SK-N-SH (cell line): ENCODE measurements around the gene PHOX2A. TPM values are rescaled to one million over a fixed set of nuclear protein-coding genes. Genes with fewer than 3 reads are reported as not detected.
A peak's percentile ranks its signal among the peaks of the same experiment; 100 is the strongest.
"Not testable (repeated sequence)": the region's sequence is repeated elsewhere in the genome, so short reads cannot be mapped to it uniquely, and the experiment has no call there.

Source experiments
- CTCF ChIA-PET: fragments of 300-600, 350-600 bp; formaldehyde crosslinking; extraction: SDS; loops from one replicate; lab custom pipeline; 2021; lab: Yijun Ruan, JAX
- POLR2A ChIA-PET: fragments of 350-600 bp; sonication (Branson Sonifier 250); formaldehyde crosslinking; extraction: SDS; loops from one replicate; lab custom pipeline; 2020; ENCODE audit warnings: antibody characterized with exemption, inconsistent platforms; lab: Yijun Ruan, JAX
- DNase-seq: peaks from one replicate; pipeline ENCODE4 v3.0.0; 2012
- H2AFZ ChIP-seq: fragments of 200-600 bp; sonication (generic); 2 replicates; pipeline ENCODE4 v1.8.1; 2016; ENCODE audit warnings: antibody characterized with exemption, mild to moderate bottlenecking, low read depth
- H3F3A ChIP-seq: fragments of 200-600 bp; sonication (generic); replicated peaks from 2 replicates; pipeline ENCODE3; 2016; ENCODE audit warnings: antibody characterized with exemption, mild to moderate bottlenecking; ENCODE audit not compliant: insufficient read depth
- H3K27ac ChIP-seq, 2 experiments: fragments of 200-500 bp in 1 of 2; fragments of 200-600 bp in 1 of 2; sonication (Bioruptor generic) in 1 of 2; sonication (generic), shearing (Covaris generic) in 1 of 2; 2 replicates each; pipeline versions ENCODE4 v1.5.1 to v1.6.1; 2014 to 2016; ENCODE audit warnings: low read depth in 2 of 2, inconsistent platforms in 1 of 2, low read length in 1 of 2, mild to moderate bottlenecking in 1 of 2, mixed read lengths in 1 of 2
- H3K27me3 ChIP-seq: fragments of 200-600 bp; sonication (generic), shearing (Covaris generic); 2 replicates; pipeline ENCODE4 v1.6.1; 2016; ENCODE audit warnings: mixed run types; ENCODE audit not compliant: insufficient read depth
- H3K36me3 ChIP-seq, 2 experiments: fragments of 200-500 bp in 1 of 2; fragments of 200-600 bp in 1 of 2; sonication (Bioruptor generic) in 1 of 2; sonication (generic) in 1 of 2; replicated peaks in 1 of 2; 2 replicates each; pipeline versions ENCODE3 to v1.5.1; 2014 to 2016; ENCODE audit warnings: low read length in 1 of 2, mild to moderate bottlenecking in 1 of 2; ENCODE audit not compliant: insufficient read depth in 2 of 2, control insufficient read depth in 1 of 2
- H3K4me1 ChIP-seq, 2 experiments: fragments of 200-500 bp in 1 of 2; fragments of 200-600 bp in 1 of 2; sonication (Bioruptor generic) in 1 of 2; sonication (generic), shearing (Covaris generic) in 1 of 2; 2 replicates each; pipeline versions ENCODE4 v1.5.1 to v1.6.1; 2014 to 2016; ENCODE audit warnings: low read depth in 1 of 2, low read length in 1 of 2, mixed run types in 1 of 2; ENCODE audit not compliant: insufficient read depth in 2 of 2, control insufficient read depth in 1 of 2
- H3K4me2 ChIP-seq: fragments of 200-600 bp; sonication (generic), shearing (Covaris generic); 2 replicates; pipeline ENCODE4 v1.6.1; 2017; ENCODE audit warnings: mixed run types
- H3K4me3 ChIP-seq, 2 experiments: fragments of 200-500 bp in 1 of 2; fragments of 200-600 bp in 1 of 2; sonication (Bioruptor generic) in 1 of 2; sonication (generic), shearing (Covaris generic) in 1 of 2; 2 replicates each; pipeline versions ENCODE4 v1.5.1 to v1.8.1; 2014 to 2016; ENCODE audit warnings: low read depth in 2 of 2, inconsistent platforms in 1 of 2, low read length in 1 of 2, mild to moderate bottlenecking in 1 of 2, mixed read lengths in 1 of 2, moderate library complexity in 1 of 2
- H3K79me2 ChIP-seq: fragments of 200-600 bp; sonication (generic); 2 replicates; pipeline ENCODE4 v1.8.1; 2017; ENCODE audit warnings: mild to moderate bottlenecking; ENCODE audit not compliant: insufficient read depth
- H3K9ac ChIP-seq: fragments of 200-600 bp; sonication (generic); 2 replicates; pipeline ENCODE4 v1.6.1; 2017; ENCODE audit warnings: mixed run types
- H3K9me2 ChIP-seq: fragments of 200-600 bp; sonication (generic); 2 replicates; pipeline ENCODE4 v1.6.1; 2017; ENCODE audit warnings: mixed run types
- H3K9me3 ChIP-seq: fragments of 200-600 bp; sonication (generic); 2 replicates; pipeline ENCODE4 v1.6.1; 2017; ENCODE audit warnings: mixed run types, mild to moderate bottlenecking, moderate library complexity
- H4K20me1 ChIP-seq: fragments of 200-600 bp; sonication (generic); 2 replicates; pipeline ENCODE4 v1.6.1; 2017; ENCODE audit warnings: mild to moderate bottlenecking, mixed run types; ENCODE audit not compliant: insufficient read depth
- EP300 ChIP-seq, 2 experiments: IDR thresholded peaks; 2 replicates each; pipeline versions ENCODE4 v1.4.0 to v1.6.1; 2012; ENCODE audit warnings: borderline replicate concordance in 1 of 2, low read depth in 1 of 2, low read length in 1 of 2
- FOSL2 ChIP-seq: IDR thresholded peaks from 2 replicates; pipeline ENCODE4 v1.4.0; 2012; ENCODE audit warnings: low read depth, mild to moderate bottlenecking, moderate library complexity, borderline replicate concordance
- FOXJ3 ChIP-seq: sonication (generic); formaldehyde crosslinking; IDR thresholded peaks from 2 replicates; pipeline ENCODE4 v1.5.1; 2020; ENCODE audit warnings: mild to moderate bottlenecking, missing genetic modification reagents
- FOXM1 ChIP-seq: IDR thresholded peaks from 2 replicates; pipeline ENCODE4 v1.4.0; 2012; ENCODE audit warnings: low read depth, mild to moderate bottlenecking
- GATA2 ChIP-seq: sonication (generic); formaldehyde crosslinking; IDR thresholded peaks from 2 replicates; pipeline ENCODE4 v1.5.0; 2020; ENCODE audit warnings: mild to moderate bottlenecking, missing genetic modification reagents
- MEF2A ChIP-seq: IDR thresholded peaks from 2 replicates; pipeline ENCODE4 v1.4.0; 2012; ENCODE audit warnings: low read depth, borderline replicate concordance
- POLR2AphosphoS5 ChIP-seq: IDR thresholded peaks from 2 replicates; pipeline ENCODE4 v1.6.1; 2012; ENCODE audit warnings: low read depth, low read length
- RAD21 ChIP-seq: IDR thresholded peaks from 2 replicates; pipeline ENCODE4 v1.6.1; 2012; ENCODE audit warnings: mild to moderate bottlenecking, low read length
- SIN3A ChIP-seq: IDR thresholded peaks from 2 replicates; pipeline ENCODE4 v1.6.1; 2012; ENCODE audit warnings: low read depth, mild to moderate bottlenecking, low read length, moderate library complexity, borderline replicate concordance
- SMC3 ChIP-seq: IDR thresholded peaks from 2 replicates; pipeline ENCODE4 v1.6.1; 2012; ENCODE audit warnings: low read depth, low read length, improper control_type of control experiment
- TCF12 ChIP-seq: IDR thresholded peaks from 2 replicates; pipeline ENCODE4 v1.4.0; 2012
- TEAD4 ChIP-seq: IDR thresholded peaks from 2 replicates; pipeline ENCODE4 v1.4.0; 2012; ENCODE audit warnings: mild to moderate bottlenecking, borderline replicate concordance; ENCODE audit not compliant: insufficient read depth
- WGBS: methylation state at CpG from one replicate; pipeline ENCODE4 v1.1.6; 2017; ENCODE audit warnings: low lambda C conversion rate; 5-methylcytosine and 5-hydroxymethylcytosine counted together
- polyA plus RNA-seq, 3 experiments: library from polyadenylated mRNA; depleted of rRNA; stranded (reverse); fragments of >200 nt; gene quantifications; 2 replicates each; pipeline ENCODE4 v1.2.3, GENCODE V29; 2012
- TF ChIP-seq, protein P1 (sequence below): fragments of 200-600 bp; sonication (generic); IDR thresholded peaks from 2 replicates; pipeline ENCODE4 v1.6.1; 2017; ENCODE audit warnings: antibody characterized with exemption, mild to moderate bottlenecking, moderate library complexity
- TF ChIP-seq, protein P2 (sequence below): IDR thresholded peaks from 2 replicates; pipeline ENCODE4 v1.4.0; 2012; ENCODE audit warnings: low read depth
- TF ChIP-seq, protein P3 (sequence below): fragments of 150-350 bp; IDR thresholded peaks from 2 replicates; pipeline ENCODE4 v1.6.1; 2017; ENCODE audit warnings: antibody characterized with exemption, low read length, low read depth, borderline replicate concordance

PHOX2A gene
- polyA plus RNA-seq, 1 of the 3 experiments (the other 2 are of a cell fraction): 75.6 TPM

DNA sequence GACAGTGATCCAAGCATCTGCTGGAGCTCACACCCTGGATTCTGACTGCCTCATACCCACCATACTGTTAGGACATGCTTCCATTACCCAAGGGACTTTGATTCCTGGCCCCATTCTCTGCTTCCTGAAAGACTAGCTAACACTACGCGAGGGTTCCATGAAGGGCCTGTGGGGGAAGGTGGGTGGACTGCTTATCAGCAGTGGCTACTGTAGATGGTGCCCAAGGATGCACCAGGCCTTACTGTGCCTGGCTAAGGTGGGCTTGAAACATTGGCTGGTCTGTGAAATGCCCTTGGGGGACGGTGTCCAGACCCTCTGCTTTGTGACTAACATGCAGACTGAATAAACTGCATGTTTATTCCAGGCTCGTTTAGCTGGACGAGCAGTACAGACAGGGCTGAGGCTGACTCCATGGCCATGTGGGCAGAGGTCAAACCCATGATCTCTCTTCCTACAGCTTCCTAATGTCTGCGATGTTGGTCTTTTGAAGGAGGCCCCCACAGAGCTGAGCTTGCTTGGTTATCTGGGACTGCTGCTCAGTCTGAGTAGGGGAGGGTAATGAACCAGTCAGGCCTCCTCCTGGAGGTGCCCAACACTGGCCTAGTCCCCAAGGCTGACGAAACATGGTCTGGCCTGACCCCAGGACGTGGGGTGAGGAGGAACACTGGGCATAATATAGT, 48.3 kb upstream of the PHOX2A start:
- no peak overlapping the region for H3K9ac ChIP-seq
- TF ChIP-seq MEF2A (no peak), GATA2 (CRISPR knock-in tag) (0 out of 2 replicates have a peak, but pooled peaks have one; percentile 25)
- H3K27me3 ChIP-seq: no peaks in the 10 kb centered on the region
- 87% methylated on average over 7 of the region's 8 CpGs for WGBS
- H3K4me2 ChIP-seq: no peak overlapping the region
- no peaks in the 10 kb centered on the region for H3K9me3 ChIP-seq
- H3K4me1 ChIP-seq: peaks cover 0 to 10% of the 10 kb centered on the region in 2 experiments; a peak in 1 of 4 replicates
- ChIA-PET POLR2A (interaction anchor here (0.6 to 2.5 kb wide), 8 partner anchors 18 to 123 kb away, joined by 3 to 15 read pairs (median 4); partner anchors contain the start of gene PHOX2A), CTCF (interaction anchor here (0.8 to 1.3 kb wide), 6 partner anchors 25 to 141 kb away, joined by 3 to 6 read pairs (median 4); no protein-coding TSS in a partner anchor)
- peak overlapping the region in 1 of 2 experiments; percentile 75; a peak in 2 of 4 replicates for H3K27ac ChIP-seq
- H3K36me3 ChIP-seq: peaks cover 0 to 36% of the 10 kb centered on the region in 2 experiments
- H3K4me3 ChIP-seq: no peak overlapping the region
- no peaks in the 10 kb centered on the region for H3F3A ChIP-seq
- no peaks in the 10 kb centered on the region for H4K20me1 ChIP-seq
- no peak overlapping the region for H2AFZ ChIP-seq
- peak; percentile 36 for DNase-seq
- H3K79me2 ChIP-seq: no peaks in the 10 kb centered on the region
- no peaks in the 10 kb centered on the region for H3K9me2 ChIP-seq

DNA sequence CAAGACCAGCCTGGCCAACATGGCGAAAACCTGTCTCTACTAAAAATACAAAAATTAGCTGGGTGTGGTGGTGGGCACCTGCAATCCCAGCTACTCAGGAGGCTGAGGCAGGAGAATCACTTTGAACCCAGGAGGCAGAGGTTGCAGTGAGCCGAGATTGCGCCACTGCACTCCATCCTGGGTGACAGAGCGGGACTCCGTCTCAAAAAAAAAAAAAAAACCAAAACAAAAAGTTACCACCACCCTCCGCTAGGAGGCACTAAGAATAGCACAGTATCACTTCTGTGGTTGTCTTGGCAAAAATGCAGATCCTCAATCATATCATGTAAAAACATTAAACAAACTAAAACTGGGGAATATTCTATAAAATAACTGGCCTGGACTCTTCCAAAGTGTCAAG, 46.8 kb upstream of the PHOX2A start:
- H3K4me2 ChIP-seq, H3K9me2 ChIP-seq, H3K4me3 ChIP-seq: not testable (repeated sequence)
- peaks cover 0 to 22% of the 10 kb centered on the region in 2 experiments for H3K36me3 ChIP-seq
- peak; percentile 32; the same call in 1 of the 2 replicates for TF ChIP-seq SMC3
- TF ChIP-seq, protein P1, sequence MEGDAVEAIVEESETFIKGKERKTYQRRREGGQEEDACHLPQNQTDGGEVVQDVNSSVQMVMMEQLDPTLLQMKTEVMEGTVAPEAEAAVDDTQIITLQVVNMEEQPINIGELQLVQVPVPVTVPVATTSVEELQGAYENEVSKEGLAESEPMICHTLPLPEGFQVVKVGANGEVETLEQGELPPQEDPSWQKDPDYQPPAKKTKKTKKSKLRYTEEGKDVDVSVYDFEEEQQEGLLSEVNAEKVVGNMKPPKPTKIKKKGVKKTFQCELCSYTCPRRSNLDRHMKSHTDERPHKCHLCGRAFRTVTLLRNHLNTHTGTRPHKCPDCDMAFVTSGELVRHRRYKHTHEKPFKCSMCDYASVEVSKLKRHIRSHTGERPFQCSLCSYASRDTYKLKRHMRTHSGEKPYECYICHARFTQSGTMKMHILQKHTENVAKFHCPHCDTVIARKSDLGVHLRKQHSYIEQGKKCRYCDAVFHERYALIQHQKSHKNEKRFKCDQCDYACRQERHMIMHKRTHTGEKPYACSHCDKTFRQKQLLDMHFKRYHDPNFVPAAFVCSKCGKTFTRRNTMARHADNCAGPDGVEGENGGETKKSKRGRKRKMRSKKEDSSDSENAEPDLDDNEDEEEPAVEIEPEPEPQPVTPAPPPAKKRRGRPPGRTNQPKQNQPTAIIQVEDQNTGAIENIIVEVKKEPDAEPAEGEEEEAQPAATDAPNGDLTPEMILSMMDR: peak; percentile 78
- TF ChIP-seq RAD21: peak; percentile 48
- TF ChIP-seq, all 33 proteins: peak for 3; not testable (repeated sequence) for 30
- H2AFZ ChIP-seq, H3K79me2 ChIP-seq, H3F3A ChIP-seq, DNase-seq, H3K9ac ChIP-seq, H4K20me1 ChIP-seq, H3K9me3 ChIP-seq, H3K27me3 ChIP-seq, H3K27ac ChIP-seq, POLR2A ChIA-PET, H3K4me1 ChIP-seq: not testable (repeated sequence)
- CTCF ChIA-PET: interaction anchor here (1.1 to 1.3 kb wide), 3 partner anchors 14 to 140 kb away, joined by 3 to 5 read pairs (median 4); no protein-coding TSS in a partner anchor
- WGBS: 64% methylated on average over 6 of the region's 6 CpGs

DNA sequence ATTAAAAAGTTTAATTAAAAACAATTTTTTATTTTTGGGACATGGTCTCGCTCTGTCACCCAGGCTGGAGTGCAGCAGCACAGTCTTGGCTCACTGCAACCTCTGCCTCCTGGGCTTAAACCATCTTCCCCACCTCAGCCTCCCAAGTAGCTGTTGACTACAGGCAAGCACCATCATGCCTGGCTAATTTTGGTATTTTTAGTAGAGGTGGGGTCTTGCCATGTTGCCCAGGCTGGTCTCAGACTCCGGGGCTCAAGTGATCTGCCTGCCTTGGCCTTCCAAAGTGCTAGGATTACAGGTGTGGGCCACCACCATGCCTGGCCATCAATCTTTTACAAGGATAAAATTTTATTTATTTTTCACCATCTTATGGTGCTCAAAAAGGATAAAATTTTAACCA, 43.3 kb upstream of the PHOX2A start:
- Histone ChIP-seq H3K9me2 (no peaks in the 10 kb centered on the region), H3K4me1 (peaks cover 0 to 4% of the 10 kb centered on the region in 2 experiments; a peak in 1 of 4 replicates), H4K20me1 (no peaks in the 10 kb centered on the region), H3K27ac (no peak overlapping the region), H3K4me3 (no peak overlapping the region), H3K9me3 (no peaks in the 10 kb centered on the region), H3K27me3 (no peaks in the 10 kb centered on the region), H3K79me2 (no peaks in the 10 kb centered on the region), H3F3A (peaks cover 3% of the 10 kb centered on the region), H2AFZ (no peak overlapping the region), H3K4me2 (no peak overlapping the region), H3K36me3 (no peaks in the 10 kb centered on the region), H3K9ac (no peak overlapping the region)
- ChIA-PET POLR2A (interaction anchor here (1.9 kb wide), 1 partner anchor 43 kb away, joined by 7 read pairs; the partner anchor contains the start of gene PHOX2A), CTCF (interaction anchor here (1.0 to 1.3 kb wide), 3 partner anchors 10 to 147 kb away, joined by 3 to 5 read pairs (median 4); no protein-coding TSS in a partner anchor)
- no peak for DNase-seq
- WGBS: 92% methylated on average over 2 of the region's 2 CpGs
- TF ChIP-seq FOSL2: no peak
- TF ChIP-seq FOXJ3 (CRISPR knock-in tag): no peak
- TF ChIP-seq EP300 (IDR thresholded peaks at IDR 0.05; ENCODE audit: borderline replicate concordance in 1 of 2, low read depth in 1 of 2, low read length in 1 of 2): no peak
- TF ChIP-seq, protein P2, sequence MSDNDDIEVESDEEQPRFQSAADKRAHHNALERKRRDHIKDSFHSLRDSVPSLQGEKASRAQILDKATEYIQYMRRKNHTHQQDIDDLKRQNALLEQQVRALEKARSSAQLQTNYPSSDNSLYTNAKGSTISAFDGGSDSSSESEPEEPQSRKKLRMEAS: no peak
- TF ChIP-seq TCF12: no peak
- no peak for TF ChIP-seq FOXM1
- no peak for TF ChIP-seq POLR2AphosphoS5
- TF ChIP-seq TEAD4: no peak
- TF ChIP-seq SIN3A: no peak
- TF ChIP-seq SMC3: no peak
- TF ChIP-seq, protein P3, sequence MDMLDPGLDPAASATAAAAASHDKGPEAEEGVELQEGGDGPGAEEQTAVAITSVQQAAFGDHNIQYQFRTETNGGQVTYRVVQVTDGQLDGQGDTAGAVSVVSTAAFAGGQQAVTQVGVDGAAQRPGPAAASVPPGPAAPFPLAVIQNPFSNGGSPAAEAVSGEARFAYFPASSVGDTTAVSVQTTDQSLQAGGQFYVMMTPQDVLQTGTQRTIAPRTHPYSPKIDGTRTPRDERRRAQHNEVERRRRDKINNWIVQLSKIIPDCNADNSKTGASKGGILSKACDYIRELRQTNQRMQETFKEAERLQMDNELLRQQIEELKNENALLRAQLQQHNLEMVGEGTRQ: no peak
